Coronary artery (tissue), 2 donors: ENCODE measurements around the gene TYROBP.

Source experiments
- DNase-seq: peaks from one replicate; pipeline ENCODE4 v3.0.0-alpha.2; 2017; ENCODE audit warnings: low spot score
- H3K27ac ChIP-seq, 2 donors: fragments of 200-600 bp; sonication (generic); one replicate each; pipeline ENCODE4 v1.5.1; 2016 to 2019
- H3K4me3 ChIP-seq: fragments of 200-600 bp; sonication (generic); 2 replicates; pipeline ENCODE4 v1.5.1; 2016; ENCODE audit warnings: mild to moderate bottlenecking, moderate library complexity
- TF ChIP-seq, protein P1 (sequence below): fragments of 200-600 bp; sonication (generic); IDR thresholded peaks from one replicate; pipeline ENCODE4 v1.5.1; 2019; ENCODE audit warnings: antibody characterized with exemption

Gene TYROBP

GRCh38 chr19:35904311-35905068 is 3.6 kb downstream of the TYROBP start:
- no peak for DNase-seq
- H3K27ac ChIP-seq: peak overlapping the region in 1 of 2 donors; percentile 91
- no peak overlapping the region for H3K4me3 ChIP-seq
- TF ChIP-seq, protein P1, sequence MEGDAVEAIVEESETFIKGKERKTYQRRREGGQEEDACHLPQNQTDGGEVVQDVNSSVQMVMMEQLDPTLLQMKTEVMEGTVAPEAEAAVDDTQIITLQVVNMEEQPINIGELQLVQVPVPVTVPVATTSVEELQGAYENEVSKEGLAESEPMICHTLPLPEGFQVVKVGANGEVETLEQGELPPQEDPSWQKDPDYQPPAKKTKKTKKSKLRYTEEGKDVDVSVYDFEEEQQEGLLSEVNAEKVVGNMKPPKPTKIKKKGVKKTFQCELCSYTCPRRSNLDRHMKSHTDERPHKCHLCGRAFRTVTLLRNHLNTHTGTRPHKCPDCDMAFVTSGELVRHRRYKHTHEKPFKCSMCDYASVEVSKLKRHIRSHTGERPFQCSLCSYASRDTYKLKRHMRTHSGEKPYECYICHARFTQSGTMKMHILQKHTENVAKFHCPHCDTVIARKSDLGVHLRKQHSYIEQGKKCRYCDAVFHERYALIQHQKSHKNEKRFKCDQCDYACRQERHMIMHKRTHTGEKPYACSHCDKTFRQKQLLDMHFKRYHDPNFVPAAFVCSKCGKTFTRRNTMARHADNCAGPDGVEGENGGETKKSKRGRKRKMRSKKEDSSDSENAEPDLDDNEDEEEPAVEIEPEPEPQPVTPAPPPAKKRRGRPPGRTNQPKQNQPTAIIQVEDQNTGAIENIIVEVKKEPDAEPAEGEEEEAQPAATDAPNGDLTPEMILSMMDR: no peak

DNA sequence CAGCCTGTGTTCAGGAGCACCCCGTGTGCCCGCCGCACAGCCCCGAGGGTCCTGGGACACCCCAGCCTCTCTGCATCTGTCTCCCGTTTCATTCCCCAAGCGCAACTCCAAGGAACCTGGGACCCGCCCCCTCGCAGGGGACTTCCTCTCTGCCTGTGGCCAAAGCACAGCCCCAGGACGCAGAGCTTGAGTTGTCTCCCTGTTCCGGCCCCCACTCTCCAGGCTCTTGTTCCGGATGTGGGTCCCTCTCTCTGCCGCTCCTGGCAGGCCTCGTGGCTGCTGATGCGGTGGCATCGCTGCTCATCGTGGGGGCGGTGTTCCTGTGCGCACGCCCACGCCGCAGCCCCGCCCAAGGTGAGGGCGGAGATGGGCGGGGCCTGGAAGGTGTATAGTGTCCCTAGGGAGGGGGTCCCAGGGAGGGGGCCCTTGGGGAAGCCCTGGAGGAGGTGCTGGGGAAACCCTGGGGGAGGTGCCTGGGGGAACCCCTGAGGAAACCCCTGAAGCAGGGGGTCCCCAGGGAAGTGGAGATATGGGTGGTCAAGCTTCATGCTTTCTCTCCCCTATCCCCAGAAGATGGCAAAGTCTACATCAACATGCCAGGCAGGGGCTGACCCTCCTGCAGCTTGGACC is 4.4 kb downstream of the TYROBP start:
- Histone ChIP-seq H3K27ac (peak overlapping the region; percentile 13 to 91), H3K4me3 (peak overlapping the region; percentile 21)
- TF ChIP-seq, protein P1: no peak
- DNase-seq: no peak

- H3K27ac ChIP-seq: peak overlapping the region; percentile 13 to 91
- peak overlapping the region; percentile 21 for H3K4me3 ChIP-seq
- no peak for DNase-seq
- TF ChIP-seq, protein P1: no peak
These were observed 5.1 kb downstream of the TYROBP start for GRCh38 chr19:35902870-35903475.

DNA sequence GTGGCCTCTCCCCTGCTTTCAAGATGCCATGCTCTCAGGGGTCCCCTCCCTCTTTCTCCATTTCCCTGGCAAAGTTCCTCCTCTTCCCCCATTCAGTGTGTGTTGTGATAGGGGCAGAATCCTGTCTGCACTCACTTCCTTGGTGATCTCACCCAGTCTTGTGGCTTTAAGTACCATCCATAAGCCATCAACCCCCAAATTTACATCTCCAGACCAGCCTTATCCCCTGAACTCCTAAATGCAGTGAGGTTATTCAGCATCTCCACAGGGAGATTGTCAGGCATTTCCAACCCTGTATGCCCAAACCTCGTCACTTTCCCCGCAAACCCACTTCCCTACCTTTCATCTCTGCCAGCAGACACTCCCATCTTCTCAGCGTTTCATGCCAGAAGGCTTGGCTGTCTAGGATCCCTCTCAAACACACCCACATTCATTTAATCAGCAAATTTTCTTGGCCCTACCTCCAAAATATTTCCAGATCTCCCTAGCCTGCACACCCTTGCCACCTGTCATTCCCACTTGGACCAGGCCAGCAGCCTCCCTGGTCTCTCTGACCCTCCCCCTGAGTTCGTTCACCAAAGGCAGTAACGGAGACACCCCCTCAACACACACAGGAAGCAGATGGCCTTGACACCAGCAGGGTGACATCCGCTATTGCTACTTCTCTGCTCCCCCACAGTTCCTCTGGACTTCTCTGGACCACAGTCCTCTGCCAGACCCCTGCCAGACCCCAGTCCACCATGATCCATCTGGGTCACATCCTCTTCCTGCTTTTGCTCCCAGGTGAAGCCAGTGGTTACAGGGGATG is 6.0 kb downstream of the TYROBP start, which contains the start of gene HCST:
Gene HCST, plus strand, starts transcription at position 676 of the 808 bp plus-strand sequence. Its CDS starts 65 bp downstream, at position 741.
- TF ChIP-seq, protein P1: no peak
- H3K27ac ChIP-seq: peak within 1 kb of the TSS; percentile 13 to 91
- DNase-seq: no peak
- peak within 1 kb of the TSS; percentile 21 for H3K4me3 ChIP-seq

DNA sequence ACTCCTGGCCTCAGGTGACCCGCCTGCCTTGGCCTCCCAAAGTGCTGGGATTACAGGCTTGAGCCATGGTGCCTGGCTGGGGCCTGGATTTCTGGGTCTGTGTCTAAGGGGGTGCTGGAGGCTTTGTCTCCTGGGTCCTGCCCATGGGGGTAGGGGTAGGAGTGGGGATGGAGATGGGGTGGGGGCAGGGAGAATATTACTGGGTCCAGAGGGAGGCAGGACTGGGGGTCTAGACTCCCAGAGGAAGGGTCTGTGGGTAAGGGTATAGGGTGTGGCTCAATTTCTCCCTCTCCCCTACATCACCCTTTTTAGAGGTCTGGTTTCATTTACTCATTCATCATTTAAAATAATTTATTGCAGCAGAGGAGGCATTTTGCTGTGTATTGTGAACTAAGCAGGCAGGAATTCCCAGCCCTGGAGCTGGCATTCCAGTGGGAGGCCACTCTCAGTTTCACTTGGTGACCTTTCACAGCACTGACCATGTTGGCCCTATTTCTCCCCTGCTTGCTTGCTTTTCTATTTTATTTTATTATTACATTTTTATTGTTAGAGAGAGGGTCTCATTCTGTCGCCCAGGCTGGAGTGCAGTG is 6.9 kb downstream of the TYROBP start:
- TF ChIP-seq, protein P1: no peak
- peak overlapping the region in 1 of 2 donors; percentile 91 for H3K27ac ChIP-seq
- no peak for DNase-seq
- H3K4me3 ChIP-seq: peak overlapping the region; percentile 82

DNA sequence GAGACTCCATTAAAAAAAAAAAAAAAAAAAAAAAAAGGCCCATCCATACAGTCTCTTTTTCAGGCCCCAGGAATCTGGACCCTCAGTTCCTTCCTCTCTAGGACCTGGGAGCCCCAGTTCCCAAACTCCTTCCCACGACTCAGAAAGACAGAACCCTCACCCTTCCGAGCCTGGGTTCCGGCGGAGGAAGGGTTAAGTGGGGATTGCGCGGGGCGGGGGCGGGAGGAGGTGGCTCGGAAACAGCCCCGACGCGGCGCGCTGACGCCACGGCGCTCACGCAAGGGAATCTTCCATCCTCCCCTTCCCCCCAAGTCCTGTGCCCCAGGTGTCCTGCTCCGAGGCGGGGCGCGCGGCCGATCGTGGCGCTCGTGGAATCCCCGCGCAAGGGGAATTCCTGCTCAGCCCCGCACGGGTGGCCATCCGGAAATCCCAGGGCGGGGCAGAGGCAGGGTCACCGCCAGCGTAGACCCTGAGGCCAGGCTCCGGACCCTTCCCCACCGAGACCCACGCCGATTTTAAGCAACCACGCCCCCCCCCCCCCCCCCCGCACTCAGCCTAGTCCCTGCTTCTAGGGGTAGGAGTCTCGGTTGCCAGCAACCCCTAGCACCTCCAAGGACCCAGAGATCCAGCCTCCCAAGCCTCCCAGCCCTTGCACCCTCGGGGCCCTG is 8.4 kb downstream of the TYROBP start:
- DNase-seq: no peak
- peak overlapping the region; percentile 58 to 91 for H3K27ac ChIP-seq
- peak overlapping the region; percentile 82 for H3K4me3 ChIP-seq
- TF ChIP-seq, protein P1: no peak
